ENCODE data around the gene REC114.
"Not testable (repeated sequence)": the region's sequence is repeated elsewhere in the genome, so short reads cannot be mapped to it uniquely, and the experiment has no call there.

REC114 gene, protein sequence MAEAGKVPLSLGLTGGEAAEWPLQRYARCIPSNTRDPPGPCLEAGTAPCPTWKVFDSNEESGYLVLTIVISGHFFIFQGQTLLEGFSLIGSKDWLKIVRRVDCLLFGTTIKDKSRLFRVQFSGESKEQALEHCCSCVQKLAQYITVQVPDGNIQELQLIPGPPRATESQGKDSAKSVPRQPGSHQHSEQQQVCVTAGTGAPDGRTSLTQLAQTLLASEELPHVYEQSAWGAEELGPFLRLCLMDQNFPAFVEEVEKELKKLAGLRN

DNA sequence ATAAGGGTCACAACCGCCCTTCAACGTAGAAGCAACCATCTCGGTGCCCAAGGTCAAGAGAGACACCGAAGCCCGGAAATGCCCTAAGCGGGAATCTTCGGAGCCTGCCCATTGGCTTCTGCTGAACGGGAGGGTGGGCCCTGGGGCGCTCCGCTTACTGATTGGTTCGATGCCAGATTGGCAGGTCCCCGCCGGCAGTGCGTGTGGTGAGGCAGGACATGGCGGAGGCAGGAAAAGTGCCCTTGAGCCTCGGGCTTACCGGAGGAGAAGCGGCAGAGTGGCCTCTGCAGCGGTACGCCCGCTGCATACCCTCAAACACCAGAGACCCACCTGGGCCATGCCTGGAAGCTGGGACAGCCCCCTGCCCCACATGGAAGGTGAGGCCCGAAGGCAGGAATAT is at the start of gene REC114:
Gene REC114, plus strand, starts transcription at position 197 of the 400 bp plus-strand sequence. Its CDS starts 22 bp downstream, at position 219.
- no peak for DNase-seq

DNA sequence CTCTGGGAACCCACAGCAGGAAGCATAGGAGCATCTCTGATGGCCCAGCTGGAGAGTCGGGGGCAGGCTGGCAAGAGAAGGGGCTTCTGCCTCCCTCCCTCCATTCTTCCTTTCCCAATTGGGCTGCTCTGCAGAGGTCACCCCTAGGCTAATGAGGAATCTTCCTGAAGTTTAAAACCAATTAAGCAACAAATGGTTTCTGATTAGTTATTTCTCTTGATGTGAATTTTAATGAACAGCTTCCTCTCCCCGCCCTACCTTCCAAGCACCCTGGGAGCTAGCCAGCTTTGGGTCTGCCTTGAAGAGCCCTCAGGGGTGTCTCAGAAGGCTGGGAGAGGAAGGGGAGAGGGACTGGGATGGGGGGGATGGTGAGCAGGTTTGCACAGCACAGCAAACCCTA is 49.6 kb upstream of the REC114 start:
- no peak for DNase-seq

DNA sequence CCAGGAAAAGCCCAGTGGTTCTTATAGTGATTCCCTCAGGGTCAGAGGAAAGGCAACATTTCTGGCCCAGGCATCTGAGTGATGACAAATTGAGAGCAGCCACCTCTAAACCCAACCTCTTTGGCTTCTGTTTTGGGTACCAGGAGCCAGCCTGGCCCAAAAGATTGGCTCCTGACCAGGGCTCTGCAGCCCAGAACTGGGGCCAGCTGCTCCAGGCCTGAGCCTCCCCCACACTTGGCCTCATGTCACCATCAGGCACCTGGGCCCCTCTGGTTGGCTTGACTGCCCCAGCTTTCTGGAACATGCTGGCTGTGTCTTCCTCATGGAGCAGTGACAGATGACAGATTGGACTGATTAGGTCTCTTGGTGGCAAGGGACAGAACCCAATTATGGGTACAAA is 48.2 kb upstream of the REC114 start:
- no peak for DNase-seq

DNA sequence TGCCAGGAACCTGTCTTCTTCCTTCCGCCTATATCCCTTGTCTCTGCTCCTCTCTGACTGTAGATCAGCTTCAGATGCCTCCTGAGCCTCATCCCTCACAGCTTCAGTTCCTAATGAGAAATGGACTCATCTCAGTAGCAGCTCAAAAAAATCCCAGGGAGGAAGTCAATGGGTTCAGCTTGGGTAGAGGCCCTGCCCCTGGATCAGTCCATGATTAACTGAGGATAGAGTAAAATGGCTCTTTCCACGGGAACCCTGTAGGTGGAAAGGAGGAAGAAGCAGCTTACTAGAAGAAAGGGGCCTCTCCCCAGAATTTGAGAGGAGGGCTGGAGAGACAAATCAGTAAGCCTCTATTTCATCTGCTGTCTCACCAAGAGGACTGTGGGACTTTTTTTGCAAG is 47.3 kb upstream of the REC114 start:
- peak; percentile 45 to 63 for DNase-seq

DNA sequence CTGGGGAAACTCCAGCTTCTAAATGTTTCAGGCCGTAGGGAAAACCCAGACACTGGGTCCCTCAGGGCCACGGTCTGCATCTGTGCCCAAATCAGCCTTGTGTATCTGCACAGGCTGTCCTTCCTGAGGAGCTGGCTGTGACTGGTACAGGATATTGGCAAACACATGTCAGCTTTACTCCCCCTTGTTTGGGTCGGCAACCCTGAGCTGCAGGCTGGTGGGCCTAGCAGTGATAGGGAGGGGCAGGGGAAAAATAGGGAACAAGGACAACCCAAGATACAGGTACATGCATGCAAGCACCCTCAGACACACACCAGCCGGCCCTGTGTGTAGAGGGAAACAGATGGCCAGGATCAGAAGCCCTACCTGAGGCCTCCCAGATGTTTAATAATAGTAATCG is 45.5 kb upstream of the REC114 start:
- DNase-seq, result no peak

DNA sequence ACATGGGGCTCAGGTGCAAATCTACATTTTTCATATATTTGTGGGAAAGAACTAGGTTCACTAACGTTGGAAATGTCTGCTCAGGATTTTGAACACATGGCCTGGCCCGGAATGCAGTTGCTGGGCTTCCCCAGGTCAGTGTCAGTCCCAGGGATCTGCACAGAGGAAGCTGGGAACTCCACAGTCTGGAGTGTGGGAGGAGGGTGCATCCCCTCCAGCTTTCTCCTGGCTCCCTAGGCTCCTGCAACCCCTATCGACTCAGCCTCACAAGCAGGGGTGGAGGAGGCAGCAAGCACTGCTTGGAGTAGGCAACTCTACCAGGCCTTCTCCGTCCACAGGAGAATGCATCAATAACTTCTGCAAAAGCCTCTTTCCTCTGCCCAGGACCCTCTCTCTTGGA is 44.1 kb upstream of the REC114 start:
- DNase-seq, result peak; percentile 53 to 86

DNA sequence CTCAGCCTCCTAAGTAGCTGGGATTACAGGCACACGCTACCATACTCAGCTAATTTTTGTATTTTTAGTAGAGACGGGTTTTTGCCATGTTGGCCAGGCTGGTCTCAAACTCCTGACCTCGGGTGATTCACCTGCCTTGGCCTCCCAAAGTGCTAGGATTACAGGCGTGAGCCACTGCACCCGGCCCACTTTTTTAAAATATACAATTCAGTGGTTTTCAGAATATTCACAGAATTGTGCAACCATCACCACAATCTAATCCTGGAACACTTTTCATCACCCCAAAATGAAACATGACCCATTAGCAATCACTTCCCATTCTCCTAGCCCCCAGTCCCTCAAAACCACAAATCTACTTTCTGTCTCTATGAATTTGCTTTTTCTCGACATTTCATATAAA is 42.7 kb upstream of the REC114 start:
- DNase-seq, result peak; percentile 79 to 87

DNA sequence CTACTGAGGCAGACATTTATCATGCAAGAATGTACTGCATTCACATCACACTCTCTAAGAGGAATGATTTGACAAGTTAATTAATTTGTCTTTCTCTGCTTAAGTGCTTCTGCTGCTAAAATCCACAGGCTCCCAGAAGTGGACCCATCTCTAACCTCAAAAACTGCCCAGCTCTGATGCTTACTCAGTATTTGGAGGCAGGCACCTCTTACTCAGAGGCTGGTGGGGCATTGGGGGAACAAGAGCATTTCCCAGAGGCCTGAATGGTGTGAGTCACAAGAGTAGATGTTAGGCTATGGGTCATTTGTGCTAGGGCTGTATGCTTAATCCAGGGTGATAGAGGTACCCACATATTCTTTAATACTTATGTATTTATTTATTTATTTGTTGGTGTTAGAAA is 39.8 kb upstream of the REC114 start:
- peak; percentile 56 to 61 for DNase-seq

DNA sequence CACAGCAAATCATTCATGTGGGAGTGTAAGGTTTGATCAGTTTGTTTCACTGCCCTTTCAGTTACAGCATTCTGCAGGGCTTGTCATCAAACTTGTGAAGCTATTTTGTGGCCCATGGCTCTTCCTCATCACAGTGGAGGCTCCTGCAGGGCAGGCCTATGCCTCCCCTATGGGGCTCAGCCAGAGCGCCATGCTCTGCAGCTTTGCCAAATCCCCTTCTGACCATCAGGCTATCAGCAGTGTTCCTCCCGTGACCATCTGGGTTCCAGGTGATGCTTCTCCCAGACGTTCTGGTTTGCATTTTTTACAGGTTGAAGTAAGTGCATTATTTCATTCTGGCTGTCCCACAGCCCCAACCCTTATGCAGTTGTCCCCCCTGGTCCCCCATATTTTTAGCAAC is 28.1 kb upstream of the REC114 start:
- DNase-seq, result no peak

DNA sequence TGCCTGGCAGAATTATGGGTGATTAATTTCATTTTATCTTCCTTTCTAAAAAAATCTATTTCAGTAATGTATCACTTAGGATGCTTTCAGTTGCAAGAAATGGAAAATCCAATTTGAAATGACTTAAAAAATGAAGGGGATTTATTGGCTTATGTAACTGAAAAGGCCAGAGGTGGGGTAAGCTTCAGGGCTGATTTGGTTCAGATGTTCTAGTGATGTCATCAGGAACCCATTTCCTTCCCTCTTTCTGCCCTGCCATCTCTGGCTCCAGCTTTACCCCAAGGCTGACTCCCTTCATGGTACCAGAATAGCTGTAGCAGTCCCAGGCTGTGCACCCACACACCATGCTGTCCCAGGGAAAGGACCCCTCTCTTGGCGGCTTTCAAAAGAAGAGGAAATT is 18.5 kb upstream of the REC114 start:
- peak; percentile 49 to 59 for DNase-seq

DNA sequence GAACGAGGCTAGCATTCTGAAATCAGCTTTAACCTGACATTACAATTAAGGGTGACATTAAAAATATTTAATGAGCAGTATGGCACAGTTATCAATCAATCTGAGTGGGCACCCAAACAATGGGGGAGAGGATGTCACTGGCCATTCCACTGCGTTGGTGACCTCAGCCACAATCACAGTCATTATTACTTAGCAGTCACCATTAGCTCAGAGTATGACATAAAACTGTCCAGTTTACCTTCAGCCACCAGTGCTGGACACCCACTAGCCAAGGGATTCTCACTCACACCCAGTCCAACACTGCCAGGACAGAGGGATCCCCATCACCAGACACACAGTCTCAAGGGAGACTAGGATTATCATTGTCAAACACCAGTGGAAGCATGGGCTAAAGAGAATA is 17.5 kb upstream of the REC114 start:
- no peak for DNase-seq

DNA sequence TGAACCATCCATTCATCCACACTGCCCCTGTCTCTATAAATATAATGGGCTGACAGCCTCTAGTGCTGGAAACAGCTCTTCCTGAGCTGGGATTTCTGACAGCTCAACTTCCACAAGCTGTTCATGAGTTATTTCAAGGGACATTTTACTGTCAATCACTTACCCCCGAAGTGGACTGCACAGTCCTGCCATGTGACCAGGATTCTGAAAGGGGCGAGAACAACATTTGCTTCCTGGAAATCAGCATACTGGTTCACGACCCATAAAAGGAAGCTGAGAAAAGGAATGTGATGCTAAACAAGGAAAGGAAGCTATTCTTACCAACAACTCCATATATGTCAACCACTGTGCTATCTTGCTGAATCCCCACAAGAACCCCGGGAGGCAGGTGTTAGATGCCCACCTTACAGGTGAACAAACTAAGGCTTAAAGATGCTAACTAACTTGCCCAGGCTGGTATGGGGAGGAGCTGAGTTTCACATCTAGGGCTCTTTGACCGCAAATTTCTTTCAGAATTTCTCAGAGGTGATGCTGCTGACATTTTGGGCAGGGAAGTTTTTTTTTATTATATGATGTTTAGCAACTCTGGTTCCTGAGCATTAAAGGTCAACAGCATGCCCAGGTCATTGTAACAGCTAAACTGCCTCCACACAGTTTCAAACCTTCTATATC is 16.5 kb upstream of the REC114 start:
- no peak for DNase-seq

DNA sequence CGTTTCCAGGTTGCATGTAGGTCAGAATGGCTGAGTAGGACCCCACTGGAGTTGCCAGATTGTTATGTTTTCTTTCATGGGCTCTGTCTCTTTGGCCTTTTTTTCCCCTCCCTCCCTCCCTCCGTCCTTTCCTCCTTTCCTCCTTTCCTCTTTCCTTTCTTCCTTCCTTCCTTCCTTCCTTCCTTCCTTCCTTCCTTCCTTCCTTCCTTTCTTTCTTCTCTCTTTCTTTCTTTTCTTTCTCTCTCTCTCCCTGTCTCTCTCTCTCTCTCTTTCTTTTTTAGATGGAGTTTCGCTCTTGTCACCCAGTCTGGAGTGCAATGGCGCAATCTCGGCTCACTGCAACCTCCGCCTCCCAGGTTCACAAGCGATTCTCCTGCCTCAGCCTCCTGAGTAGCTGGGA is 11.6 kb upstream of the REC114 start:
- DNase-seq, result not testable (repeated sequence)

DNA sequence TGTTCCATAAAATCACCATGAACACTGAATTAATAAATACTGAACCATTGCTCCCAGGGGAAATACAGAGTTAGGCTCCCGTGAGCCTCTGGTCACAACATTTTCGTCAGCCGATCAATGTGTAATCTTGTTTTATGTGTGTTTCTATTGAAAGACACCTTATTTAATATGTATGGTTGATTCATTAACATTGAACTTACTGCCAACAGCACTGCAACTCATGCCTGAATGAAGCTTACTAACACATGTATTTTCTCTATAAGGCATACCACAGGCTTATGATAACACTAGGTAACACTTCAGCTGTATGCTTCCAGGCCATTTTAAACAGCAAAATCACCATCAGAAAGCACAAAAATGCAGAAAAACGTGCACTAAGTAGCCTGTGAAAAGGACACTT is 9.1 kb upstream of the REC114 start:
- DNase-seq, result no peak

DNA sequence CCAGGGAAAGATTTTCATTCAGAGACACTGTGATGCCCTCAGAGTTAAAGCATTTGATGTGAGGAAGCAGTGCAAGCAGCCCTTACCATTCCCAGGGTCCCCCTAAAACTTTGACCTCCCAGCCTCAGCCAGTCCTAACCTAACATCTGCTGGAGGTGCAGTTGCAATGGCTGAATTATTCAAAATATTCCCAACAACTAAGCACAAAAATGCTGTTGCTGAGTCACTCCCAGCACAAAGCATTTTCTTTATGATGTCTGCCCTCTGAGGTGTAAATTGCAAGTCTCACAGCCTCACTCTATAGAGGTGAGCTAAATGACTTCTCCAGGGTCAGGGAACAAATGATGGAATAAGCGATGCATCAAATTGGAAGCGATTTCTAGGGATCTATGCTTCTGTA is 6.4 kb upstream of the REC114 start:
- no peak for DNase-seq

DNA sequence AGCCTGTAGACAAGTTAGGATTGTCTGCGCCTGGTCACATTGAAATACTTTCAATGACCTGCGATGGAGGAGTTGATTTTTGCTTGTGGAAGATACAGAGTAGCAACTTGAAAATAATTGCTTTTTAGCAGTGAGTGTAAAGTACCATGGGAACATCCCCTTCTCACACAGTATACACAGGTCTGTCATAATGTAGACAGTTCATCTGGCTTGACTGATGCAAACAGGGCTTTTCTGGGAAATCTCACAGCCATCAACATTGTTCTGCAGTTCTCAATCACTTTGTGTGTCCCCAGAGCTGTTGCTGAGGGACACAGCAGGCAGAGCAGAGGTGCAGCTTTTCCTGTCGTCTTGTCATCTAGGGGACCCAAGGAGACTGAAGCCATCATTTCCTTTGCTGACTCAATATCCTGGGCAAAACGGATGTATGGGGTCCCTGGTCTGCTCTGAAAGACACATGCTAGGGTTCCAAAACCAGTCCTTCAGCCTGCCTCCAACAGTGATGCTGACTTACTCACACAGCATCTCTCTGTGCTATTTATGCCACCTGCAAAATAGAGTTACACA is 5.3 kb upstream of the REC114 start:
- DNase-seq, result no peak

DNA sequence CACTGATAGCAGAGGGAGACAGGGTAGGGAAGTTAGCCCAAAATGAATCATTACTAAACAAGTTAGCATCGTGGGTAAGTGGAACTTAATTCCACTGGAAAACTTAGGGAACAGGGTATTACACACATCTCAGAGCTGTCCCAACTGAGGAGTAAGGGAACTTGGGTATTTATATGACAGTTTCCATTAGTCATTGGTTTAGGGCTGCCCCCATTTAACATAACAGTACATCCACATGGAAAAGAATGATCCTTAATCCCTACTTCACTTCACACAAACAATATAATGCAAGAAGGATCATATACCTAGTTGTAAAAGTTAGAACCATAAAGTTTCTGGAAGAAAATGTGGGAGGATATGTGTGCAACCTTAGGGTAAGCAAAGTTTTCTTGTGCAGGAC is 4.3 kb upstream of the REC114 start:
- no peak for DNase-seq

DNA sequence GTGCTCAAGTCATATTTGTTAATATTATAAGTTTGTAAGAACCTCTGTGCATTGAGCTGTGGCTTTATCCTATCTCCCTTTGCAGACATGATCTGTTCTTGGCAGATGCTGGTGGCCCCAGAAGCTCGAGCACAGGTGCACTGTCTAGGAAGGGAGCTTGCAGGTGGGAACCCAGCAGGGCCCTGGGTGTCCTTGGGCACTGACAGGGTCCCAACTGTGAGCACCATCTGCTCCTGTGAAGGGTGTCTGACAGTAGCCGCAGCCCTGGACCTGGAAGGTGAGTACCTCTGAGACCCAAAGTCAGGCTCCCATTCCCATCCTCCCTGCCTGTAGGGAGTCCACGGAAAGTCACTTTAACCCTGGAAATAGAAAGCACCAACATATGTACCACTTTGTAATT is 2.4 kb upstream of the REC114 start:
- no peak for DNase-seq

DNA sequence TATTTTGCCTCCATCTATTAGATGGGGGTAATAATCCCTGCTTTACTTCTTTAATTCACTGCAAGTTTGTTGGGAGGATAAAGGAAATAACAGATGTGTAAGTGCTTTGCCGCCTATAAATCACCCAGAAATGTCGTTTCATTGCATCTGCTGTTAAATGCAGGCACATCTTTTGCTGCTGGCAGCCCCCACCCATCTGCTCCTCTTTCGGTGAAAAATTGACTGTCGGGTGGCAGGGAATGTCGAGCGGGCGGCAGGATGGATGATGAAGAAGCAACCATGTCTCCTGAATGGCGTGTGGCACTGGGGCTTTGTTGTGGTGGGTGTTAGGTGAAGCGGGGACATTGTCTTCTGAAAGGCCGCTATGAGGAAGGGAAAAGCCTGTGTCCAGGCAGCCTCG is 543 bp upstream of the REC114 start:
- DNase-seq, result no peak

DNA sequence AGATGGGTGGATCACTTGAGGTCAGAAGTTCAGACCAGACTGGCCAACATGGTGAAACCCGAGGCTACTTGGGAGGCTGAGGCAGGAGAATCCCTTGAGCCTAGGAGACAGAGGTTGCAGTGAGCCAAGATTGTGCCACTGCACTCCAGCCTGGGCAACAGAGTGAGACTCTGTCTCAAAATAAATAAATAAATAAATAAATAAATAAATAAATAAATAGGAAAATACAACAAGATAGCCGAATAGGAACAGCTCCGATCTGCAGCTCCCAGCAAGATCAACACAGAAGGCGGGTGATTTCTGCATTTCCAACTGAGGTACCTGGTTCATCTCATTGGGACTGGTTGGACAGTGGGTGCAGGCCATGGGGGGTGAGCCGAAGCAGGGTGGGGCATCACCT is 4.5 kb downstream of the REC114 start:
- DNase-seq, result not testable (repeated sequence)

DNA sequence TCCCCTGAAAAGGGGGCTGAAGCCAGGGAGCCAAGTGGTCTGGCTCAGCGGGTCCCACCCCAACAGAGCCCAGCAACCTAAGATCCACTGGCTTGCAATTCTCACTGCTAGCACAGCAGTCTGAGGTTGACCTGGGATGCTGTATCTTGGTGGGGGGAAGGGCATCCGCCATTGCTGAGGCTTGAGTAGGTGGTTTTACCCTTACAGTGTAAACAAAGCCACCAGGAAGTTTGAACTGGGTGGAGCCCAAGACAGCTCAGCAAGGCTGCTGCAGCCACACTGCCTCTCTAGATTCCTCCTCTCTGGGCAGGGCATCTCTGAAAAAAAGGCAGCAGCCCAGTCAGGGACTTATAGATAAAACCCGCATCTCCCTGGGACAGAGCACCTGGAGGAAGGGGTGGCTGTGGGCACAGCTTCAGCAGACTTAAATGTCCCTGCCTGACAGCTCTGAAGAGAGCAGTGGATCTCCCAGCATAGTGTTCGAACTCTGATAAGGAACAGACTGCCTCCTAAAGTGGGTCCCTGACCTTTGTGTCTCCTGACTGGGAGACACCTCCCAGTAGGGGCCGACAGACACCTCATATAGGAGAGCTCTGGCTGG is 5.3 kb downstream of the REC114 start:
- not testable (repeated sequence) for DNase-seq

DNA sequence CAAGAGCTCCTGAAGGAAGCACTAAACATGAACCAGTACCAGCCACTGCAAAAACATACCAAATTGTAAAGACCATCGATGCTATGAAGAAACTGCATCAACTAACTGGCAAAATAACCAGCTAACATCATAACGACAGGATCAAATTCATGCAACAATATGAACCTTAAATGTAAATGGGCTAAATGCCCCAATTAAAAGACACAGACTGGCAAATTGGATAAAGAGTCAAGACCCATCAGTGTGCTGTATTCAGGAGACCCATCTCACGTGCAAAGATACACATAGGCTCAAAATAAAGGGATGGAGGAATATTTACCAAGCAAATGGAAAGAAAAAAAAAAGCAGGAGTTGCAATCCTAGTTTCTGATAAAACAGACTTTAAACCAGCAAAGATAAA is 7.0 kb downstream of the REC114 start:
- not testable (repeated sequence) for DNase-seq

DNA sequence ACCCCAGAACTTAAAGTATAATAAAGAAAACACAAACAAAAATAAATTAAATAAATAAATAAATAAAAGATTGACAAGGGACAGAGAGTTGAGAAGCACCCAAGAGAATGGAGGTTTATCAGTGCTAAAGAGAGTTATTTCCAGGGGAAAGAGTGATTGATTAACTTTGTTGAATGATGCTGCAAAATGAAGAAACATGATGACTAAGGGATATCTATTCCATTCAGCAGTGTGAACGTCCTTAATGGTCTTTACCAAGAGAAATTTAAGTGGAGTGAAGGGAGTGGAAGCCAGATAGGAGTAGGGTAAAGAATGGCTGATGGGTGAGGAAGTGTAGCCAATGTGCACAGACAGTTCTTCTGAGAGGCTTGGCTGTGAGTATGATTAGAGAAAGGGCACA is 11.1 kb downstream of the REC114 start:
- DNase-seq, result no peak

DNA sequence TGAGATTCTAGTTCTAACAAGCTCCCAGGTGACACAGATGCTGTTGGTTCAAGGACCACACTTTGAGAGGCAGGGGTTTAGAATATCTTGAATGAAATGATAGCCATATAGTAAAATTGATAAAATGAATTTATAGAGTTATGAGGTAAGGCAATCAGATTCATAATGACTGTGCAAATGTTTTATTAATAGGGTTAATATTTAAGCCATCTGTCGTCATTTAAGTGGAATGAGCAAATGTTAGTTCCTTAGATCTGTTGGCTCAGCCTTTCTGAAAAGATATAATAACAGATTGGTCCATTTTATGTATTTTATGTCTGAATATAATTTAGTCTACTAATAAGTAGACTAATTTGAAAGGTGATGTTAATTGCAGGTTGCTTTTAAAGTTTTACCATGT is 12.9 kb downstream of the REC114 start:
- DNase-seq, result no peak
